H9 (cell line): Measurements from ENCODE around the gene DNAAF9. TPM values are rescaled to one million over a fixed set of nuclear protein-coding genes. Genes with fewer than 3 reads are reported as not detected.

Experiments
- DNase-seq: peaks from one replicate; pipeline ENCODE4 v3.0.0-alpha.2; 2017
- H2AFZ ChIP-seq: one replicate; pipeline ENCODE4 v1.6.1; 2013; ENCODE audit warnings: mild to moderate bottlenecking, low read length, control low read depth, moderate library complexity
- H2AK5ac ChIP-seq: 2 replicates; pipeline ENCODE4 v1.6.1; 2013; ENCODE audit warnings: low read length, control low read depth, mixed read lengths; ENCODE audit not compliant: insufficient read length
- H2BK120ac ChIP-seq: one replicate; pipeline ENCODE4 v1.6.1; 2013; ENCODE audit warnings: low read depth, mild to moderate bottlenecking, low read length, control low read depth, inconsistent platforms; ENCODE audit not compliant: poor library complexity, severe bottlenecking
- H2BK12ac ChIP-seq: 2 replicates; pipeline ENCODE4 v1.6.1; 2013; ENCODE audit warnings: low read length, control low read depth, mixed read lengths, low read depth; ENCODE audit not compliant: insufficient read length
- H2BK15ac ChIP-seq: 2 replicates; pipeline ENCODE4 v1.6.1; 2013; ENCODE audit warnings: low read depth, low read length, control low read depth
- H2BK20ac ChIP-seq: one replicate; pipeline ENCODE4 v1.6.1; 2013; ENCODE audit warnings: low read depth, mild to moderate bottlenecking, low read length, control low read depth, inconsistent platforms; ENCODE audit not compliant: poor library complexity, severe bottlenecking
- H2BK5ac ChIP-seq: 2 replicates; pipeline ENCODE4 v1.6.1; 2013; ENCODE audit warnings: low read length, control low read depth, mixed read lengths; ENCODE audit not compliant: insufficient read length
- H3K14ac ChIP-seq: 2 replicates; pipeline ENCODE4 v1.6.1; 2013; ENCODE audit warnings: low read length, control low read depth; ENCODE audit not compliant: insufficient read depth
- H3K18ac ChIP-seq: 2 replicates; pipeline ENCODE4 v1.6.1; 2013; ENCODE audit warnings: low read depth, mild to moderate bottlenecking, mixed read lengths, low read length, control low read depth; ENCODE audit not compliant: insufficient read length
- H3K23ac ChIP-seq: 2 replicates; pipeline ENCODE4 v1.6.1; 2013; ENCODE audit warnings: low read length, control low read depth, mixed read lengths, low read depth; ENCODE audit not compliant: insufficient read length
- H3K23me2 ChIP-seq: 2 replicates; pipeline ENCODE4 v1.6.1; 2013; ENCODE audit warnings: low read depth, mild to moderate bottlenecking, mixed read lengths, low read length, control low read depth; ENCODE audit not compliant: insufficient read length, poor library complexity, severe bottlenecking
- H3K27ac ChIP-seq: 2 replicates; pipeline ENCODE4 v1.5.1; 2013; ENCODE audit warnings: low read length, control low read depth, mixed read lengths, low read depth; ENCODE audit not compliant: insufficient read length
- H3K27me3 ChIP-seq: 2 replicates; pipeline ENCODE4 v1.6.1; 2013; ENCODE audit warnings: low read length, control low read depth, inconsistent platforms; ENCODE audit not compliant: insufficient read depth
- H3K4ac ChIP-seq: 2 replicates; pipeline ENCODE4 v1.6.1; 2013; ENCODE audit warnings: low read depth, mild to moderate bottlenecking, control low read depth, inconsistent platforms, low read length, moderate library complexity
- H3K4me1 ChIP-seq: 2 replicates; pipeline ENCODE4 v1.6.1; 2013; ENCODE audit warnings: low read length, control low read depth, inconsistent platforms; ENCODE audit not compliant: insufficient read depth
- H3K4me2 ChIP-seq: 2 replicates; pipeline ENCODE4 v1.6.1; 2013; ENCODE audit warnings: low read length, control low read depth, mixed read lengths; ENCODE audit not compliant: insufficient read length, insufficient read depth
- H3K56ac ChIP-seq: 2 replicates; pipeline ENCODE4 v1.6.1; 2013; ENCODE audit warnings: low read depth, mild to moderate bottlenecking, mixed read lengths, low read length, control low read depth; ENCODE audit not compliant: insufficient read length
- H3K79me1 ChIP-seq: 2 replicates; pipeline ENCODE4 v1.6.1; 2013; ENCODE audit warnings: low read depth, mild to moderate bottlenecking, moderate library complexity, low read length, control low read depth, inconsistent platforms; ENCODE audit not compliant: insufficient read depth, poor library complexity, severe bottlenecking
- H3K79me2 ChIP-seq: 2 replicates; pipeline ENCODE4 v1.6.1; 2013; ENCODE audit warnings: low read length, control low read depth, inconsistent platforms; ENCODE audit not compliant: insufficient read depth
- H3K9ac ChIP-seq: 2 replicates; pipeline ENCODE4 v1.6.1; 2013; ENCODE audit warnings: low read length, control low read depth, mixed read lengths; ENCODE audit not compliant: insufficient read length; ENCODE audit errors: extremely low read depth
- H3K9me3 ChIP-seq: one replicate; pipeline ENCODE4 v1.6.1; 2013; ENCODE audit warnings: low read depth, low read length, inconsistent platforms; ENCODE audit not compliant: control insufficient read depth
- H3T11ph ChIP-seq: one replicate; pipeline ENCODE4 v1.6.1; 2013; ENCODE audit warnings: mild to moderate bottlenecking, low read length, control low read depth, inconsistent platforms
- H4K20me1 ChIP-seq: one replicate; pipeline ENCODE4 v1.6.1; 2013; ENCODE audit not compliant: control insufficient read depth, insufficient read length, insufficient read depth
- H4K5ac ChIP-seq: 2 replicates; pipeline ENCODE4 v1.6.1; 2013; ENCODE audit warnings: low read depth, mild to moderate bottlenecking, mixed read lengths, low read length, control low read depth; ENCODE audit not compliant: insufficient read length
- H4K8ac ChIP-seq: replicated peaks from 2 replicates; pipeline ENCODE4 v1.6.1; 2013; ENCODE audit warnings: low read length, control low read depth, mixed read lengths, low read depth; ENCODE audit not compliant: insufficient read length
- H4K91ac ChIP-seq: 2 replicates; pipeline ENCODE4 v1.6.1; 2013; ENCODE audit warnings: low read depth, mild to moderate bottlenecking, moderate library complexity, mixed read lengths, low read length, control low read depth; ENCODE audit not compliant: insufficient read length
- H3K27ac Mint-ChIP-seq, 3 experiments: 2 replicates in 2 of 3; 3 replicates in 1 of 3; pipeline ENCODE4 v1.8.0; 2020 to 2021; ENCODE audit warnings: mixed read lengths in 3 of 3, mild to moderate bottlenecking in 1 of 3, moderate library complexity in 1 of 3
- H3K27me3 Mint-ChIP-seq: 2 replicates; pipeline ENCODE4 v1.8.0; 2021; ENCODE audit warnings: low read depth, mild to moderate bottlenecking, moderate library complexity, mixed read lengths
- H3K36me3 Mint-ChIP-seq, 3 experiments: 2 replicates in 2 of 3; 3 replicates in 1 of 3; pipeline ENCODE4 v1.8.0; 2020 to 2021; ENCODE audit warnings: low read depth in 3 of 3, mixed read lengths in 3 of 3; ENCODE audit not compliant: insufficient read depth in 1 of 3
- H3K4me1 Mint-ChIP-seq, 2 experiments: 2 replicates each; pipeline ENCODE4 v1.8.0; 2020; ENCODE audit warnings: mixed read lengths in 2 of 2
- H3K4me3 Mint-ChIP-seq, 2 experiments: 2 replicates in 1 of 2; 3 replicates in 1 of 2; pipeline ENCODE4 v1.8.0; 2020 to 2021; ENCODE audit warnings: mild to moderate bottlenecking in 2 of 2, mixed read lengths in 2 of 2, moderate library complexity in 1 of 2
- H3K9me3 Mint-ChIP-seq, 2 experiments: 2 replicates in 1 of 2; 3 replicates in 1 of 2; pipeline ENCODE4 v1.8.0; 2020; ENCODE audit warnings: mild to moderate bottlenecking in 2 of 2, mixed read lengths in 2 of 2, moderate library complexity in 1 of 2
- WGBS: extraction: QIAGEN DNeasy Blood & Tissue Kit; methylation state at CpG from one replicate; pipeline ENCODE4 v1.1.7; 2013; ENCODE audit warnings: missing lambda C conversion rate, low lambda C conversion rate, mixed read lengths; ENCODE audit not compliant: insufficient read length; ENCODE audit errors: extremely low coverage; 5-methylcytosine and 5-hydroxymethylcytosine counted together
- total RNA-seq: library from RNA; stranded (reverse); gene quantifications from 2 replicates; pipeline ENCODE4 v1.2.1, GENCODE V29; 2021
- TF ChIP-seq, protein P1 (sequence below): fragments of 200-600 bp; sonication (generic); conservative IDR thresholded peaks from 3 replicates; pipeline ENCODE4 v1.8.0; 2021; ENCODE audit warnings: antibody characterized with exemption, mild to moderate bottlenecking

The DNAAF9 gene
- total RNA-seq, 1 experiment from 2014 or later: 5.5 TPM

DNA sequence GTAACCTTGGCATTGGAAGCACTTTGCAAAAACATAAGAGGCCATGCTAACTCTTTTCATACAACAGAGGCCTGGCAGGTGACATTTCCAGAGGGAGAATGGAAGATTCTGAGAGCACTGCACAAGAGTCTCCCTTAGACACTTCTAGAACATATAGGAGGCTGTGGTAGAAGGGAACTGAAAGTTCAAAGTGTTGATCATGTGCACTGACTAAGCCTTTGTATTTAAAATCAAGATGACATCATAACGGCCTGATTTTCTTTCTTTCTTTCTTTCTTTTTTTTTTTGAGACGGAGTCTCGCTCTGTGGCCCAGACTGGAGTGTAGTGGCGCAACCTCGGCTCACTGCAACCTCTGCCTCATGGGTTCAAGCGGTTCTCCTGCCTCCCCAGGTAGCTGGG, 26.8 kb upstream of the DNAAF9 start:
- no peak overlapping the region for H3K4me3 Mint-ChIP-seq
- Histone ChIP-seq H4K8ac (no peak overlapping the region), H4K5ac (no peak overlapping the region), H2AFZ (no peak overlapping the region), H3K27me3 (no peaks in the 10 kb centered on the region), H3K56ac (no peak overlapping the region), H3K4me2 (no peak overlapping the region), H2BK120ac (no peak overlapping the region), H3T11ph (no peak overlapping the region), H3K27ac (no peak overlapping the region), H3K23me2 (no peaks in the 10 kb centered on the region), H2BK15ac (no peak overlapping the region), H3K79me1 (no peaks in the 10 kb centered on the region), H4K20me1 (no peaks in the 10 kb centered on the region), H3K9me3 (no peaks in the 10 kb centered on the region), H2AK5ac (no peak overlapping the region), H3K14ac (no peak overlapping the region), H3K4me1 (no peaks in the 10 kb centered on the region), H3K23ac (no peak overlapping the region), H2BK20ac (no peak overlapping the region), H4K91ac (no peak overlapping the region), H2BK5ac (no peak overlapping the region), H2BK12ac (no peak overlapping the region), H3K4ac (no peak overlapping the region), H3K18ac (no peak overlapping the region), H3K79me2 (no peaks in the 10 kb centered on the region), H3K9ac (no peak overlapping the region)
- no peaks in the 10 kb centered on the region for H3K36me3 Mint-ChIP-seq
- no peak overlapping the region for H3K27ac Mint-ChIP-seq
- no CpG with 5 or more reads among the region's 6 CpGs for WGBS
- TF ChIP-seq, protein P1, sequence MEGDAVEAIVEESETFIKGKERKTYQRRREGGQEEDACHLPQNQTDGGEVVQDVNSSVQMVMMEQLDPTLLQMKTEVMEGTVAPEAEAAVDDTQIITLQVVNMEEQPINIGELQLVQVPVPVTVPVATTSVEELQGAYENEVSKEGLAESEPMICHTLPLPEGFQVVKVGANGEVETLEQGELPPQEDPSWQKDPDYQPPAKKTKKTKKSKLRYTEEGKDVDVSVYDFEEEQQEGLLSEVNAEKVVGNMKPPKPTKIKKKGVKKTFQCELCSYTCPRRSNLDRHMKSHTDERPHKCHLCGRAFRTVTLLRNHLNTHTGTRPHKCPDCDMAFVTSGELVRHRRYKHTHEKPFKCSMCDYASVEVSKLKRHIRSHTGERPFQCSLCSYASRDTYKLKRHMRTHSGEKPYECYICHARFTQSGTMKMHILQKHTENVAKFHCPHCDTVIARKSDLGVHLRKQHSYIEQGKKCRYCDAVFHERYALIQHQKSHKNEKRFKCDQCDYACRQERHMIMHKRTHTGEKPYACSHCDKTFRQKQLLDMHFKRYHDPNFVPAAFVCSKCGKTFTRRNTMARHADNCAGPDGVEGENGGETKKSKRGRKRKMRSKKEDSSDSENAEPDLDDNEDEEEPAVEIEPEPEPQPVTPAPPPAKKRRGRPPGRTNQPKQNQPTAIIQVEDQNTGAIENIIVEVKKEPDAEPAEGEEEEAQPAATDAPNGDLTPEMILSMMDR: no peak
- peaks cover 4 to 6% of the 10 kb centered on the region in 2 experiments; a peak in 3 of 4 replicates for H3K4me1 Mint-ChIP-seq
- no peaks in the 10 kb centered on the region; the same call in 1 of the 2 replicates for H3K27me3 Mint-ChIP-seq
- no peaks in the 10 kb centered on the region for H3K9me3 Mint-ChIP-seq
- no peak for DNase-seq
